ENCODE measurements around the gene MCRIP2. TPM values are rescaled to one million over a fixed set of nuclear protein-coding genes. Genes with fewer than 3 reads are reported as not detected.

MCRIP2 gene
- total and polyA plus RNA-seq, 2 experiments from 2014 or later: 64.3 to 67.7 TPM

DNA sequence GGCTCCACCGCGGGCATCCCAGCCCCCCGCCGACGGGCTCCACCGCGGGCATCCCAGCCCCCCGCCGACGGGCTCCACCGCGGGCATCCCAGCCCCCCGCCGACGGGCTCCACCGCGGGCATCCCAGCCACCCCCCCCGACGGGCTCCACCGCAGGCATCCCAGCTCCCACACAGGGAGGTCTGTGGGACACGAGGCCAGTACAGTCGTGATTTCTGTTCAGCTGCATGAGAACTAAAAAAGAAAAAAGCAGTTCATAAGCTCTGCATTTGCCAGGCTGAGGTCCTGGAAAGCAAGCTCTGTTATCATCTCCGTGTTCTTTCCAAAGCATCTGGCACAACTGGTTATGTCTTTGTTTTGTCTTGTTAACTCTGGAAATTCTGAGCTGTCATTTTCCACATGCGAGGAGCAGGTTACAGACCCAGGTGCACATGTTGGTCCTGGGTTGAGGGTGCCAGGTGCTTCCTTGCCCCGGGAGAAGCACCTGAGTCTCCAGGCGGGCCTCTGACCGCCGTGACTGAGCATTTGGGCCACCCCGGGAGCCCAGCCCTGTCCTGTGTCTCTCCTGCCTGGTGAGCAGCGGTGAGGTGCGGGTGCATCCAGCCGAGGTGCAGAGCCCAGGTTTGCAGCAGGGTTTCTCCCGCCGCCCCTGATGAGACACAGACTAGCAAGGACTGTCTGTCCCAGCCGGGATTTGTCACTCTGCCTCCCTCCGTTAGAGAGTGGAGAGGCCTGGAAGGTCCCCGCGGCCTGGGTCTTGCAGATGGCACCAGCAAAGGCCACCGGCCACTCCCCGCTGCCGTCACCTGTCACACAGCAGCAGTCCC, 20.7 kb upstream of the MCRIP2 start:
- no peak for DNase-seq (ENCODE audit: low spot score)

GRCh38 chr16:621526-622105, 20.0 kb upstream of the MCRIP2 start:
- H3K27ac ChIP-seq (ENCODE audit: low read depth): 0 out of 2 replicates have a peak overlapping the region, but pooled peaks have one; percentile 4
- ATAC-seq (no peak), DNase-seq (ENCODE audit: low spot score) (no peak)
- peaks cover 12% of the 10 kb centered on the region; the same call in 1 of the 2 replicates for H3K4me1 ChIP-seq (ENCODE audit: insufficient read depth)
- no peak overlapping the region for H2AFZ ChIP-seq
- Mint-ChIP-seq H3K27me3 (ENCODE audit: insufficient read depth, low read depth, poor library complexity) (peaks cover 9% of the 10 kb centered on the region), H3K27ac (peak overlapping the region; percentile 34; the same call in 1 of the 2 replicates), H3K4me1 (peaks cover 28% of the 10 kb centered on the region), H3K4me3 (no peak overlapping the region; the same call in 2 of the 3 replicates), H3K9me3 (no peaks in the 10 kb centered on the region; the same call in 2 of the 3 replicates), H3K36me3 (ENCODE audit: low read depth) (no peaks in the 10 kb centered on the region; the same call in 2 of the 3 replicates)
- peaks cover 21% of the 10 kb centered on the region for H3F3A ChIP-seq (replicated peaks; ENCODE audit: low read depth)
- no peaks in the 10 kb centered on the region; the same call in 1 of the 2 replicates for H3K79me2 ChIP-seq (replicated peaks; ENCODE audit: insufficient read depth)
- H3K9me2 ChIP-seq (ENCODE audit: insufficient read depth): no peaks in the 10 kb centered on the region
- H3K4me3 ChIP-seq: no peak overlapping the region
- peaks cover 10% of the 10 kb centered on the region; the same call in 1 of the 2 replicates for H4K20me1 ChIP-seq (replicated peaks; ENCODE audit: insufficient read depth)
- no peak overlapping the region for H3K4me2 ChIP-seq
- no peaks in the 10 kb centered on the region for H3K36me3 ChIP-seq (ENCODE audit: insufficient read depth)
- H3K27me3 ChIP-seq (ENCODE audit: insufficient read depth): no peaks in the 10 kb centered on the region
- TF ChIP-seq CREB1 (CRISPR knock-in tag; IDR thresholded peaks at IDR 0.05; ENCODE audit: low read depth): no peak
- TF ChIP-seq ZNF462 (CRISPR knock-in tag; IDR thresholded peaks at IDR 0.05): no peak
- TF ChIP-seq EZH2phosphoT487 (IDR thresholded peaks at IDR 0.05; ENCODE audit: unreplicated experiment): no peak
- TF ChIP-seq, protein P1, sequence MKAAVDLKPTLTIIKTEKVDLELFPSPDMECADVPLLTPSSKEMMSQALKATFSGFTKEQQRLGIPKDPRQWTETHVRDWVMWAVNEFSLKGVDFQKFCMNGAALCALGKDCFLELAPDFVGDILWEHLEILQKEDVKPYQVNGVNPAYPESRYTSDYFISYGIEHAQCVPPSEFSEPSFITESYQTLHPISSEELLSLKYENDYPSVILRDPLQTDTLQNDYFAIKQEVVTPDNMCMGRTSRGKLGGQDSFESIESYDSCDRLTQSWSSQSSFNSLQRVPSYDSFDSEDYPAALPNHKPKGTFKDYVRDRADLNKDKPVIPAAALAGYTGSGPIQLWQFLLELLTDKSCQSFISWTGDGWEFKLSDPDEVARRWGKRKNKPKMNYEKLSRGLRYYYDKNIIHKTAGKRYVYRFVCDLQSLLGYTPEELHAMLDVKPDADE (IDR thresholded peaks at IDR 0.05): no peak
- no peak for TF ChIP-seq POLR2AphosphoS5 (IDR thresholded peaks at IDR 0.05; ENCODE audit: low read depth)
- TF ChIP-seq NANOG (IDR thresholded peaks at IDR 0.05; ENCODE audit: borderline replicate concordance): no peak
- no peak for TF ChIP-seq STAT1 (IDR thresholded peaks at IDR 0.05; ENCODE audit: unreplicated experiment)
- no peak for TF ChIP-seq ZNF331 (CRISPR knock-in tag; IDR thresholded peaks at IDR 0.05; ENCODE audit: low read depth)

More for the DNA sequence above, 20.7 kb upstream of the MCRIP2 start:
- Mint-ChIP-seq H3K27ac (no peak overlapping the region), H3K4me3 (no peak overlapping the region), H3K4me1 (peaks cover 28% of the 10 kb centered on the region), H3K27me3 (ENCODE audit: insufficient read depth, low read depth, poor library complexity) (peaks cover 7% of the 10 kb centered on the region), H3K36me3 (ENCODE audit: low read depth) (no peaks in the 10 kb centered on the region), H3K9me3 (no peaks in the 10 kb centered on the region; the same call in 2 of the 3 replicates)
- Histone ChIP-seq H3F3A (replicated peaks; ENCODE audit: low read depth) (peaks cover 21% of the 10 kb centered on the region), H3K4me3 (no peak overlapping the region), H3K4me2 (no peak overlapping the region), H3K27me3 (ENCODE audit: insufficient read depth) (no peaks in the 10 kb centered on the region), H3K9me2 (ENCODE audit: insufficient read depth) (no peaks in the 10 kb centered on the region), H4K20me1 (replicated peaks; ENCODE audit: insufficient read depth) (peaks cover 10% of the 10 kb centered on the region; the same call in 1 of the 2 replicates), H3K36me3 (ENCODE audit: insufficient read depth) (no peaks in the 10 kb centered on the region), H3K79me2 (replicated peaks; ENCODE audit: insufficient read depth) (no peaks in the 10 kb centered on the region; the same call in 1 of the 2 replicates), H3K4me1 (ENCODE audit: insufficient read depth) (peaks cover 12% of the 10 kb centered on the region; the same call in 1 of the 2 replicates), H3K27ac (ENCODE audit: low read depth) (no peak overlapping the region; the same call in 1 of the 2 replicates), H2AFZ (no peak overlapping the region)
- TF ChIP-seq EZH2phosphoT487 (IDR thresholded peaks at IDR 0.05; ENCODE audit: unreplicated experiment) (no peak), STAT1 (IDR thresholded peaks at IDR 0.05; ENCODE audit: unreplicated experiment) (no peak), POLR2AphosphoS5 (IDR thresholded peaks at IDR 0.05; ENCODE audit: low read depth) (no peak)
- ATAC-seq: no peak

Data from GM23338 (cell line).